Endothelial cell of hepatic sinusoid (primary cell): ENCODE results near the gene CHCHD6.

ENCODE experiments used
- in situ Hi-C: cut with HindIII; loops from 2 replicates; pipeline ENCODE4 v1.10.0; 2017; ENCODE audit warnings: low sequenced_read_pairs

Gene CHCHD6

DNA sequence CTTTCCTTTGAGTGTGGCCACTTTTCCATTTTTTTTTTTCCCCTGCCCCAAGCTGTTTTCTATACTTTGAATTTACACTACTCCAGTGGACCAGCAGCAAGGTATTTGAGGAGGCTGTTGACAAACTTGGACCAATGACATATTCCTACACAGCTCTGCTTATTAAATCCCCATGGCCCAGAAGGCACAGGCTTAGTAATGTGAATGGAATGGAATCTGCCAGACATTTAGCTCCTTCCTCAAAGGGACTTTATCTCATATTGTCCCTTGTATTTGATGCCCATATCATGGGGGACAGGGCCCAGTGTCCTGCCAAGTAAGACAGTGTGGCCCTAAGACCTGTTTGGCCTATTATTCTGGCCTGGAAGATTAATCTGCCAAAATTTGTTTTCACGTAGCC is 107.5 kb downstream of the CHCHD6 start:
- in situ Hi-C loops = no loop called here

GRCh38 chr3:126816298-126816697 is 112.3 kb downstream of the CHCHD6 start:
- in situ Hi-C loops = no loop called here

- in situ Hi-C loops = no loop called here
Measured at GRCh38 chr3:126816986-126817777, 113.1 kb downstream of the CHCHD6 start.

- in situ Hi-C loops = no loop called here
Measured at GRCh38 chr3:126817781-126818180, 113.7 kb downstream of the CHCHD6 start.

- in situ Hi-C loops = no loop called here
Measured at GRCh38 chr3:126818400-126819095, 114.5 kb downstream of the CHCHD6 start.

DNA sequence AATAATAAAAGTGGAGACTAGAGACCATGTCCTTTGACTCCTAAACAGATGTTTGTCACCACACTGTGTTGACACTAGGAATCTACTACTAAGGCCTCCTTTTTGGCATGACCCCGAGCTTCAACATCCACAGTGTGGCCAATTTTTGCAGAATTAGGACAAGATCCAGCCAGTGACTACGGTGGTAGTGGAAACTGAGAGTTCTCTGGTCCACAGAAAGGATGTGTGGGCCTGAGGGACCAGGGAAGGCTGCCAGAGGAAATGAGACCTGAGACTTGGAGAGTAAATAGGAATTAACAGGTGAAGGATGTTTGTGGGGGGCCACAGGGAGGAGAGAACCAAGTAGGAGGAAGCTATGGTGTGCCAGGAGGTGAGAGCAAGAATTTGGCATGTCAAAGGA is 122.7 kb downstream of the CHCHD6 start:
- in situ Hi-C loops = no loop called here

DNA sequence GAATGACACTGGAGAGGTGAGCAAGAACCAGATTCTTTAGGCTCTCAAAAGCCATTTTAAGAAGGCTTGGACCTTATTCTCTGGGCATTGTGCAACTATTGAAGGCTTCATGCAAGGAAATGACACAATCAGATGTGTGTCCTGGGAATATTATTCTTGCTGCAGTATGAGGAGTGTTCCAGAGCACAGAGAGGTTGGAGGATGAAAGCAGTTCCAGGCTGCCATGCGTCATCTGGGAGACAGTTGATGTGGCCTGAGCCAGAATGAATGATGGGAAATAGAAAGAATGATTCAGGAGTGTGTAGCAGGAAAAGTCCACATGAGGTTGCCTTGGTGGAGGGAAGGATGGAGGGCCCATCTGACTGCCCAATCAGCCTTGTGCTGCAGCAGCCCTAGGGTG is 123.1 kb downstream of the CHCHD6 start:
- in situ Hi-C loops = no loop called here

GRCh38 chr3:126828306-126828705 is 124.3 kb downstream of the CHCHD6 start:
- in situ Hi-C loops = no loop called here

DNA sequence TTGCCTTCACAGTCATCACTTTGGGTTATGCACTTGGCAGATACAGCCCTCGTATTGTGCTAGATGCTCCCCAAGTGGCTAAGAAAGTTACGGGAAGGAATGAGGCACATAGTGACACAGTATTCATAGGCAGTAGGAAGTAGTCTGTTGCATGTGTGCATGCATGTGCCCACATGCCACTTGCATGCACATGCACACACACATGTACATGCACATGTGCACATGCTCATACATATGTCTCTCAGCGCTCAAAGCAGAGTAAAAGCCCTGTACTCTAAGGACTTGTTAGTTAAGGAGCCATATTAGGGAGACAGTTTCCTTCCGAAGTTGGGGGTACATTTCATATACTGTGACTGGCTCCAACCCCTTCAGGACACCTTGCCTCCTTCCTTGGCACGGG is 128.9 kb downstream of the CHCHD6 start:
- in situ Hi-C loops = no loop called here

- in situ Hi-C loops = no loop called here
Measured at GRCh38 chr3:126834596-126835471, 130.8 kb downstream of the CHCHD6 start.

- in situ Hi-C loops = no loop called here
Measured at GRCh38 chr3:126835472-126836219, 131.6 kb downstream of the CHCHD6 start.

DNA sequence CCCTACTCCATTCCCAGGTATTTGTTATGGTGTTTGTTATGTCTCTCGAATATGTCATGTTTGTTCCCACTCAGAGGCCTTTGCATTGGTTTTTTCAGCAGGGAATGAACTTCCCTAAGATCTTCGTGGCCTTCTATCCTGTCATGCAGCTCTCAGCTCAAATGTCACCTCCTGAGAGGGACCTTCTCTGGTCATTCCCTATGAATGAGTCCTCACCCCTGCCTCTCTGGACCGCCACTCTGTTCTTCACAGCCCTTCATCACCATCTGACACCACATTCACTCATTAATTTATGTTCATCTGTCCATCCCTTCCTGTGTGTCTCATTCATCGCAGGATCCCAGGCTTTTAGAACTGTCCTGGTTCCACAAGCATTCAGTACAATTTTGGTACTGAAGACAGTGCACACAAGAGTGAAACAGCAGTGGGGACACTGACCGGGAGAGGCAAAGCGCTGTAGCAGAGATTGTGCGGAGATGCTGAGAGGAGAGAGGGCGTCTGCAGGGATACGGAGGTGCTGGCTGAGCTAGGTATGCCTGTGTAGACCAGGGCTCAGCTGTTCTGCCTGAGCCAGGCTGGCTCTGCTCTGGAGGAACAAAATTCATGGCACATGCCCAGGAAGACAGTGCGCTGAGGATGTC is 132.3 kb downstream of the CHCHD6 start:
- in situ Hi-C loops = no loop called here

GRCh38 chr3:126837773-126838172 is 133.7 kb downstream of the CHCHD6 start:
- in situ Hi-C loops = no loop called here

- in situ Hi-C loops = loop anchor here (5.0 kb wide), 4 partner anchors 36 to 106 kb away; no protein-coding TSS in a partner anchor
Measured at GRCh38 chr3:126845920-126846715, 142.1 kb downstream of the CHCHD6 start.

DNA sequence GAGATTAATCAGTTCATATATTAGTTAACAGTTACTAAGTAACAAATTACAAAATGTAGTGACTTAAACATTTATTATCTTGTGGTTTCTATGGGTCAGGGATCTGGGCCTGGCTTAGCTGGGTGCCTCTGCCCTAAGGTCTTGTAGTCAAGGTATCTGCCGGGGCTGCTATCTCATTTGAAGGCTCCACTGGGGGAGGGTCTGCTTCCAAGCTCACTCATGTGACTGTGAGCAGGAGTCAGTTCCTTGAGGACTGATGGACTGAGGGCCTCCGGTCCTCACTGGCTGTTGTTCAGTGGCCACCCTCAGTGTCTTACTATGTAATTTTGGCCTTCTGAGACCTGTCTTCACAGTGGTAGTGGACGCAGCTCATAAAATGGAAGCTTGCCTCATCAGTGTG is 143.0 kb downstream of the CHCHD6 start:
- in situ Hi-C loops = loop anchor here (5.0 kb wide), 4 partner anchors 35 to 105 kb away; no protein-coding TSS in a partner anchor

- in situ Hi-C loops = loop anchor here (5.0 kb wide), 4 partner anchors 33 to 103 kb away; no protein-coding TSS in a partner anchor
Measured at GRCh38 chr3:126848991-126849390, 145.0 kb downstream of the CHCHD6 start.

- in situ Hi-C loops = loop anchor here (5.0 kb wide), 4 partner anchors 33 to 103 kb away; no protein-coding TSS in a partner anchor
Measured at GRCh38 chr3:126849768-126850167, 145.7 kb downstream of the CHCHD6 start.

GRCh38 chr3:126850370-126851085 is 146.5 kb downstream of the CHCHD6 start:
- in situ Hi-C loops = no loop called here
